NOMO-1 treated with DMSO at 0.1 percent for 48 hours (cell line): Measurements from ENCODE around the gene POLH.

Experiments
- DNase-seq: peaks from one replicate; lab custom pipeline; 2025; ENCODE audit not compliant: unreplicated experiment; lab: John Stamatoyannopoulos, UW

Gene POLH

DNA sequence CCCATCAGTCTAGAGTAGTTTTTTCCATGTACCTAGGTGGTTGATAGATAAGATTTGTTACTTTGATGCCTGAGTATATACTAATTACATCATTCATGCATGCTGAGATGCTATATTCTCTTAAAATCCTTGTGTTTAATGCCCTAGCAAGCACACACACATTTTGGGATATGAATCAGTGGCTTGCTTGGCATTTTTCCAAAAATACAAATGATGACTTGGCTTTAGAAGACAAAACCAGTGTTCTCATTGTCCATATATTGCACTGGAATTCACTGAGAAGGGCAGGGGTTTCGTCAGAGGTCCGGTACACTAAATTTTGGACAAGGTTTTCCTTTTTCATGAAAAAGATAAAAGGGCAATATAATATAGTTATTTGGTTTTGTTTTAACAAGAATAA lies 28.2 kb downstream of the POLH start:
- DNase-seq, result no peak

DNA sequence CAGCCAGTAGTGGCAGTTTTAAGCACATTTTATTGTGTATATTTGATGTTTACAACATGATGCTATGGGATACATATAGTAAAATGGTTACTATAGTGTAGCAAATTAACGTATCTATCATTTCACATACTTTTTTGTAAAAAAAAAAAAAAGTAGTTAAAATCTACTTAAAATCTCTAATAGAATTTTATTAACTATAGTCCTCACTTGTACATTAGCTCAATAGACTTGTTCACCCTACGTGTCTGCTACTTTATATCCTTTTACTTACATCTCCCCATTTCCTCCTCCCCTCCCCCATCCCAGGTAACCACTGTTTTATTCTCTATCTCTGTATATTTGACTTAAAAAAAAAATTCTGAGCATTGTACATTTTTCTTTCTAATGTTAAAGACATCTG lies 30.0 kb downstream of the POLH start:
- DNase-seq, result no peak

DNA sequence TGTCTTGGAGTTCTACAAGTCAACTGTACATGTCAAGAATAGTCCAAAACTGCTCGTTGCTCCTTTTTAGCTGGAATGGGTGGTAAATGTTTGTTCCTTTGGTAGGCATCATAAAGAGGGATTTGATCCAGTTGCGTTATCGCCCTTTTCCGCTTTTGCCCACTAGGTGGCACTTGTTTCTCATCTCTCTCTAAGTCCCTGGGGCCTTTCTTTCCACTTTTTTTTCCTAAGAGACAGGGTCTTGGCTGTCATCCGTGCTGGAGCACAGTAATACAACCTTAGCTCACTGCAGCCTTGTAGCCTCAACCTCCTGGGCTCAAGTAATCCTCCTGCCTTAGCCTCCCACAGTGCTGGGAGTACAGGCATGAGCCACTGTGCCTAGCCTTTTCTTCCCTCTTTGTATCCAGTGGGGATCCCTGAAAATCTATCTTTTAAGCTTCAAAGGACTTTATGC lies 32.4 kb downstream of the POLH start:
- DNase-seq, result peak; percentile 53

DNA sequence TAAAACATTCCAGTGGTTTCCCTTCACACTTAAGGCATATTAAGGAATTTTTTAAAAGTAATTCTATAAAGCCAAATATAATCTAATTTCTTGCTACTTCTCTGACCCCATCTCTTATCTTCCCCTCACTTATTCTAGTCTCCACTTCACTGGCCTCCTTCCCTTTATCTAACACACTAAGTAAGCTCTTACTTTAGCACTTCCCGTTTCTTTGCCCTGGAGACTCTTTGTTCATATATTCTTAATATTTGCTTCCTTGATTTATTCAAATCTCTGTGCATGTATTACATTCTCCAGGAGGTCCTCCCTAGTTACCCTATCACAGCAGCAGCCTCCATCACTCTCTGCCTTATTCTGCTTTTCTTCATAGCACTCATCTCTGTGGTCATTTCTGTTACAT lies 32.8 kb downstream of the POLH start:
- DNase-seq, result peak; percentile 61

DNA sequence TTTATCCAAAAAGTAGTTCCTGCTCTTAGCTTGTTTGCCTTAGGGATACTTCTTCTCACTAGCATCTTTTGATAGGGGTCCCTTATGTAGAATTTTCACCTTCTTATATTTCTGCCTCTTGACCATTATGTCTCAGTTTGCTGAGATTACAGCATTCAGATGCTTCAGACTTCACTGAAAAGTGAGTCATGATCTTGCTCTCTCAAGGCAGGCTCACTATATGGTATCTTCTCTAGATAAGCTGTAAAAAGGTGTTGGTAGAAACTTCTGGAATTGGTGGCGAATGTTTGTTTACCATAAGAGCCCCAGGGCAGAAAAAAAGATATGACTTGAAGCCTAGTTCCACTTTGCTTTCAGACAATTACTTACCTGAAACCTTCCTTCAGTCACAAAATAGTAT lies 33.4 kb downstream of the POLH start:
- no peak for DNase-seq

DNA sequence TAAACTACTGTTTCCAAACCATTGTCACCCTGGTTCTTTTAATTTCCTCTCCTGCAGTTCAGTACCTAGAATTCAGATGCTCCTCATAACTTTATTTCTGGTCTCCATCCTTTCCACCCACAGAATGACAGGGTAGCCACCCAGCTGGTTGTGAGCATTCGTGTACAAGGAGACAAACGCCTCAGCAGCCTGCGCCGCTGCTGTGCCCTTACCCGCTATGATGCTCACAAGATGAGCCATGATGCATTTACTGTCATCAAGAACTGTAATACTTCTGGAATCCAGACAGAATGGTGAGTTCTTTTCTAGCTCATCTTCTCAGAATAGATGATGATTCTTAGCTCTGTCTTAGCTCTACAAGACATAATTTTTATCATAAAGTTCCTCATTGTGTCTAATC lies 34.4 kb downstream of the POLH start:
- no peak for DNase-seq

DNA sequence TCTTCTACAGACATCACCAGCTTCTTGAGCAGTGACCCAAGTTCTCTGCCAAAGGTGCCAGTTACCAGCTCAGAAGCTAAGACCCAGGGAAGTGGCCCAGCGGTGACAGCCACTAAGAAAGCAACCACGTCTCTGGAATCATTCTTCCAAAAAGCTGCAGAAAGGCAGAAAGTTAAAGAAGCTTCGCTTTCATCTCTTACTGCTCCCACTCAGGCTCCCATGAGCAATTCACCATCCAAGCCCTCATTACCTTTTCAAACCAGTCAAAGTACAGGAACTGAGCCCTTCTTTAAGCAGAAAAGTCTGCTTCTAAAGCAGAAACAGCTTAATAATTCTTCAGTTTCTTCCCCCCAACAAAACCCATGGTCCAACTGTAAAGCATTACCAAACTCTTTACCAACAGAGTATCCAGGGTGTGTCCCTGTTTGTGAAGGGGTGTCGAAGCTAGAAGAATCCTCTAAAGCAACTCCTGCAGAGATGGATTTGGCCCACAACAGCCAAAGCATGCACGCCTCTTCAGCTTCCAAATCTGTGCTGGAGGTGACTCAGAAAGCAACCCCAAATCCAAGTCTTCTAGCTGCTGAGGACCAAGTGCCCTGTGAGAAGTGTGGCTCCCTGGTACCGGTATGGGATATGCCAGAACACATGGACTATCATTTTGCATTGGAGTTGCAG lies 37.9 kb downstream of the POLH start:
- DNase-seq, result no peak

DNA sequence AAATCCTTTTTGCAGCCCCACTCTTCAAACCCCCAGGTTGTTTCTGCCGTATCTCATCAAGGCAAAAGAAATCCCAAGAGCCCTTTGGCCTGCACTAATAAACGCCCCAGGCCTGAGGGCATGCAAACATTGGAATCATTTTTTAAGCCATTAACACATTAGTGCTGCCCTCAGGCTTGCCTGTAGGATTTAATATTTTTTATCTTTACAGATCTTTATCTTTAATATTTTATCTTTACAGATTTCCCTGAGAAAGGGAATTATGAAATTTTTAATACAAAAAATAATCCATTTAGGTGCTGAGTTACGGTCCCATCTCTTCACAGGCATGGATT lies 38.4 kb downstream of the POLH start:
- DNase-seq, result no peak

DNA sequence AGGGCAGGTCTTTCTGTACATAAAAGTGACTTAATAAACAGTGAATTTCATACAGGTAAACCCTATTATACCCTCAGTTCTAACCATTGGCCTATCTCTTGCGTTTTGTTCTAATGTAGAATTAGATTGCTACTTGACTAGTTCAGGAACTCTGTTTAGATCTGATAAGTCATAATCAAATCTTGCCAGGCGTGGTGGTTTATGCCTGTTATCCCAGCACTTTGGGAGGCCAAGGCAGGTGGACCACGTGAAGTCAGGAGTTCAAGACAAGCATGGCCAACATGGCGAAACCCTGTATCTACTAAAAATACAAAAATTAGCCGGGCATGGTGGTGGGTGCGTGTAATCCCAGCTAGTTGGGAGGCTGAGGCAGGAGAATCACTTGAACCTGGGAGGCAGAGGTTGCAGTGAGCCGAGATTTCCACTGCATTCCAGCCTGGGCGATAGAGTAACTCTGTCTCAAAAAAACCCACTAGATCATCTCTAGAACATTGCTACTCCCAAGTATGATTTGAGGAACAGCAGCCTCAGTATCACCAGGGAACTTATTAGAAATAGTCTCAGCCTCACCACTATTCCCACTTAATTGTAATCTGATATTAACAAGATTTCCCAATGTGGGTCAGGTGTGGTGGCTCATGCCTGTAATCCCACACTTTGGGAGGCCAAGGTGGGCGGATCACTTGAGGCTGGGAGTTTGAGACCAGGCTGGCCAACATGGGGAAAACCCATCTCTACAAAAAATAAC lies 40.9 kb downstream of the POLH start:
- no peak for DNase-seq

DNA sequence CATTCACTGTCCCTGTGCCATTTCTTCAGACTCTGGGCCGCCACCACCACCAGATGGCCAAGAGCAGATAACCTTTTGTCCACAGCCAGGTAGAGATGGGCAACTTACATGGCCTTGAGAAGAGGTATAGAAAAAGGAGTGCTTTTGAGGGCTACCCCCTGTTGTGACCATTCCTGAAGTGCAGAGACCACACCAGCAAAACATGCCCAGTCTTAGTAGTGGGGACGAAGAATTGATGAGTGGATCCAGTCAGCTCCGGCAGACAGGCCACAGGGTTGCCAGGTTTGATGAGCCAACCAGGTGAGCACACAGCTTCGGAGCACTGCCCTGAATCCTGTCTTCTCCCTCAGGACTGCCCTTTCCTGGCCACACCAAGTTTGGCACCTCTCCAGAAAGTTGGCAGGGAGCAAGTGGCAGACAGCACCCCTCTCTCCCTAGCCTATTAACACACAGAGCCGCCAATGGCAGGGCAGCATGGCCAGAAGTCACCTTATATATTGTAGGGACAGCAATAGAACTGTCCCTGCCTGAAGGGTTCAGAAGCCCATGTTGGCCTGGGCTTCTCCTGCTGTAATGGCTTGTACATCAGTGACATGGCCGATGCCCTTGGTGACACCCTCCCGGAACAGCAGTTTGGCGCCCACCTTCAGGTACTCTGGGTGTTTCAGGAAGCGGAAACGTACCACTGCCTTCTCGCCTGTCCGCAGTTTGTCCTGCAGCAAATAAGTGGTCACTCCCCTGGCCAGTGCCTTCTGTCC lies 45.3 kb downstream of the POLH start:
- no peak for DNase-seq

DNA sequence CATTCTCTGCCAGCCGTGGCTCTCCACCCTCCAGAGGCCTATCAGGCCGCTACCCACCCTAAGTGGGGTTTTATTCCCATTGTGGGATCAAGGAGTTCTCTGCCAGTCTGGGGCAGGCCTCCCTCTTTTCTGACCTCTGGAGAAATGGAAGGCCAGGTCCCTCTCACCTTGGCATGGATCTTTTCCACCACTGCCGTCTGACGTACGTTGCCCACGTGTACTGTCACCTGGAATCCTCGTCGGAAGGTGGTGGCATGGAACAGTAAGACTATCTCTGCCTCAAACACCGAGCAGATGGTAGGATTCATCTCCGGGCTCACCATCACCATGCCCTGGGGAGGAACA lies 45.8 kb downstream of the POLH start:
- no peak for DNase-seq

DNA sequence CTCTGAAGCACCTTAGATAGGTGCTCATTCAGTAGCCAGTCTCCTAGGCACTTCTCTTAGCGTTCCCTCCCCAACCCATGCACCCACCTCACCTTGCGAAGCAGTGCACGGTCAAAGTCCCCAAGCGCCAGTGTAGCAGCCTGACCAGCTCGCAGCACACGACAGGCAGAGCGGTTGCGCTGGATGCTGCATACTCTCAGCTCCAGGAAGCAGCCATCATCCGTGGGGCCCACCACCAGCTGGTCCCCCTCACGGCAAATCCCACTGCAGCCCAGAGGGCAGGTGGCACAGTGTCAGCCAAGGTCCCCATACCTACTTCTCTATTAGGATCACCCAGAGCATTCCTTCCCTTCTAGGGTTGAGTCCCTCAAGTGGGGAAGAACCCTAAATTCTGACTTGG lies 46.6 kb downstream of the POLH start:
- DNase-seq, result no peak

DNA sequence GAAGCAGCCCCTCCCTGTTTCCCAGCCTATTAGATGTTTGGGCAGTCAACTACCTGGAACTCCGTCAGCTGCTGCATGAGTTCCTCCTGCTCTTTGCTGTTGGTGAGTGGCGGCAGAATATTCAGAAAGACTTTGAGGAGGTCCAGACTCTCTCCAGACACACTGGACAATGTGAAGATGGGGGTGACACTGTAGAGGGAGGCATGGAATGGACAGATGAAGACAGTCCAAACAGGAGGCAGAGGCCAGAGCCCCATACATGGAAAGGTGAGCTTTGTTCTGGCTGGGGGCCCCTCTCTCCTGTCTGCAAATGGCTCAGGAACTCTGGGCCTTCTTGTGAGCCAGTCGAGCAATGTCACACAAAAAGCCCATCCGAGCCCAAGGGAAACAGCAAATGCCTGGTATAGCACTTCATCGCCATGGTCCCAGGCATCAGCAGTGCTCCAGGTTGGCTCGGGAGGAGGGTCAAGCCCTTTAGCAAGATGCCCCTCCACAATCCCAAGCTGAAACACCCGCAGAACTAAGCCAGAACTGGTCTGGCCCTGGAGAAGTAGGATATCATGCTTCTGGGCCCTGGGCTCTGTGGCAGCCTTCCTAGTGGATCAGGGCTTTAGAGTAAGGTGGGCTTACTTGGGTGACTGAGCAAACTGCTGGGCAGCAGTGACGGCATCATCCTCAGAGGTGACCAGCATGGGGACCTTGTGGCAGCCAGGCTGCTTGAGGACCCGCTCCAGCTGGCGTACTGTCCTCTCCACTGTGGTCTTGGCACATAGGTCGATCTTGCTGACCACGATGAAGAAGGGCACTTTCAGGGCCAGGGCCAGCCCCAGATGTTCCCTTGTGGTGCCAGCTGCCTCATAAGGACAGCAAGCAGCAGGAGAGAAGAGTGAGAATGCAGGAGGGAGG lies 48.1 kb downstream of the POLH start:
- DNase-seq, result no peak

DNA sequence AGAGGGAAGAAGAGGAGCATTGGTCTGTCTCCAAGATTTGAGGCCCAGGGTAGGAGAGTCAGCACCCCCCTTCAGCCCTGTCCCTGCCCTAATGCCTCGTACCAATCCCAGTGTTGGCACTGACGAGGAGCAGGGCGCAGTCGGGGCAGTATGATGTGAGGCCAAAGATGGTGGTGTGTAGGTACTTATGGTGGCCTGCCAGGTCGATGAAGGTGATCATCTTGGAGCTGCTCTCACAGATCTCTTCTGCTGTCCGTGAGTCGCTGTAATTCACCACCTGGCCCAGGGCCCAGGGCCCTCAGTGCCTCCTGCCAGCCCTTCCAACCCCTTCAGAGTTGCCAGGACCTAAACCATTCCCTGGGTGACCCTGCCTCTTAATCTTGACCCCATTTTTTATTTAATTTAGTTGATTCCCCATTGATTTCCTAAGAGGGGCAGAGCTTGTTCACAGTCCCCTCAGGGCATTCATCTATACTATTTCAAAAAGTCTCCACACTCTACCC lies 48.9 kb downstream of the POLH start:
- DNase-seq, result no peak

DNA sequence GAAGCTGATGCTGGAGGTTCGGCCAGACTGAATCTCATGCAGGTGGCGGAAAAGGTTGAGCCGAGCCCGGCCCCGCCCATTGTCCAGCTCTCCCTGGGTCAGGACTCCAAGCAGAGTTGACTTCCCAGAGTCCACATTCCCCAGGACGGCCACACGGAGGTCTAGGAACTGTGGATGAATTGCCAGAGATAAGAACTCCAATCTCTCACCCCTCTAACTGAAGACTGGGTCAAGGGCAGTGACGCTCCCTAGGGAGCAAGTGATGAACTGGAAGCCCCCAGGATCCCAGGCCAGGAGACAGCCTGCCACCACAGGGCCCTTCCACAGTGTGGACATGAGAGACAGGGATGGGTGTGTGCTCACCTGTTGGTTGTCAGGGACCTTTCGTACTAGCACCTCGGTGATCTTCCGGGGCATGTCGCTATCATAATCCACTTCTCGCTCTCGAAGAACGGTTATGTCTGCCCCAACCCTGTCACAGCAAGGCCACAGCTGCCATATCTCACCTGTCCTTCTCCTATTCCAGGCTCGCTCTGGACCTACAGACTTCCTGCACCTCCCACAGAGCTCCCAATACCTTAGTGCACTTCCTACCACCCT lies 49.5 kb downstream of the POLH start:
- DNase-seq, result no peak

DNA sequence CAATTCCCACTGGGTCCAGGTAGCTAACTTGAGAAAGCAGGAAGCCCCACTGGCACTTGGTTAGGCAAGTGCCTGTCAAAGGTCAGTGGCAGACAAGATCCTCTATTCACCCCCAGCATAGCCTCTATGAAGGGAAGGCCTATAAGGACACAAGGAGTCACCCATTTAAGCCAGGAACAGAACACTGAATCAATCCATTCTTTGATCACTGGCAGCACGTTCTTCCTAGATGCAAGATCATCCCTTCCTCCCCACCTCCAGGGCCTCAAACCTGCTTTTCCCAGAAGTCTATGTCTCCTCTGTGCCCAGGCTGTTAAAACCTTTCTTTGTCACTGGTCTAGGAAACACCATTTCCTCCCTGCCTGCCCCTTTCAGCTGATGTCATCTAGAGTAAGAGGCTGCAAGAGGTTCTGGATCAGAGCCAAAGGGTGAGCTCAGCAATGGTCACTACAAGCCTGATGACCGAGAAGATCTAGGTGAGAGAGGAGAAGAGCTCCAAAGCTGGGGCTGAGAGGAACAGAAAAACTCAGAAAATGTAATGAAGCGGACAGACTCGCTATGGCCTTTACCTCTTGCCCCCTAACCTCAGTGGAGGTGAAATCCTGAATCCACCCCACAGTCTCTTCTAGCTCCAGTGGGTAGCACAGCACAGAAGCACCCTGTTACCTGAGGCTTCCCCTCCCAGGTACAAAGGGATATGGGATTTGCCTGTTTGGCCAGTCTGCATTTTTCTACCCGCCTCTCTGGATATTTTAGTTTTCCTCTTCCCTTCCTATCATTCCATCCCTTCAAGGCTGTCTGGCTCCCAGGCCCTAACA lies 51.2 kb downstream of the POLH start:
- DNase-seq, result peak; percentile 10

DNA sequence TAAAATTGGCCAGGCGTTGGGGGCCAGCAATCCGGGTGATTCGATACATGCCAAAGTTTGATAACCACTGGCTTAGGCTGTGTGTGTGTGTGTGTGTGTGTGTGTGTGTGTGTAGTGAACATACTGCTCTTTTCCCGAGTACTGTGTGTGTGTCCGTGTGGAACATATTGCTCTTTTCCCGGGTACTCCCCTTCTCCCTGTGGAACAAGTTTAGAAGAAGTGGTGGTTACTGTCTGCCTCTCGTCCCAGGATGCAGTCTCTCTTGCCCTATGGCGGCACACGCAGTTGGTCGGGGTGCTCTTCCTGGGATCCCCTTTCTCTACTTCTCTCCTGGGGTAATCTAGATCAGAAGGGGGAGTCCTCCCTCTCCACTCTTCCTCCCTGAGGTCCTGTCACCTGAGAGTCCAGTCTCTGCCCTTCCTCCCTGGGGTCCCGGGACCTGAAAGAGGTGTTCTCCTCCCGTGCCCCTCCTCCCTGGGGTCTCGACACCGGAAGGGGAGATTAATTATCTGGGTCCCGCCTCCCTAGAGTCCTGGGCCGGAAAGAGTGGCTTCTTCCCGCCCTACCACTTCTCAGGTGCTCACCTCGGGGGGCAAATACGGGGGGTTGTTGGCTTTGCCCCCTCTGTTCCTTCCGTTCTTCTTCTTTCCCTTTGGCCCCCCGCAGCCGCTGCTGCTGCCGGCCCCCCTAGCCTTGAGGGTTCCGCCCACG lies 52.6 kb downstream of the POLH start:
- DNase-seq, result no peak

DNA sequence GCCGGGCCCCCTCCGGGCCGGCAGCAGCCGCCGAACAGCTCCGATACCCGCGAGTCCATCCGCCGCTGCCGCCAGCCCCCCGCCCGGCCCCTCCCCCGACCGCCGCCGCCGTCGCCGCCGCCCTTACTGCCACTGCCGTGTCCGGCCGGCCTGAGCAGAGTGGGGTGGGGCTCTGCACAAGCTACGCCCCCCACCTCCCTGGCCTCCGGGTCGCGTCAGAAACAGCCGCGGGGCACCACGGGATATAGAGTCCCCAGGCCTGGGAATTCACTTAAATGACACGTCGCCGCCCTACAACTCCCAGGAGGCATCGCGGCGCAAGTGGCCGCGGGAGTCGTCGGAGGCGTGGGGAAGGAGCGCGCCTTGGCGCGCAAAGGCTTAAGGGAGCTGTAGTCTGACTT lies 53.1 kb downstream of the POLH start, which contains the start of gene GTPBP2:
Gene GTPBP2, minus strand, starts transcription at position 161 of the 401 bp plus-strand sequence. Its CDS starts 102 bp downstream, at position 59.
- peak; percentile 99 for DNase-seq
